ENCODE data around the gene DLG1. TPM values are rescaled to one million over a fixed set of nuclear protein-coding genes. Genes with fewer than 3 reads are reported as not detected.
"Not testable (repeated sequence)": the region's sequence is repeated elsewhere in the genome, so short reads cannot be mapped to it uniquely, and the experiment has no call there.

The DLG1 gene
- total RNA-seq, 1 experiment from 2014 or later = 90.2 TPM

- H3K4me3 ChIP-seq (ENCODE audit: low read depth in 2 of 2, low read length in 2 of 2) = no peak overlapping the region
- intact Hi-C loops (cut with micrococcal nuclease; ENCODE audit: unreplicated experiment) = no loop called here
- no peaks in the 10 kb centered on the region for H3K36me3 ChIP-seq (ENCODE audit: control insufficient read depth, insufficient read depth, low read length)
- no peak for ATAC-seq
- H3K27ac ChIP-seq (ENCODE audit: low read length) = no peak overlapping the region
- BruUV-seq (replicated peaks) = no TSS peak
- peaks cover 16% of the 10 kb centered on the region; the same call in 1 of the 2 replicates for H3K4me1 ChIP-seq (ENCODE audit: control insufficient read depth, insufficient read depth, low read length)
- no peak for DNase-seq (ENCODE audit: low read depth, low spot score)
- in situ Hi-C loops (cut with HindIII; ENCODE audit: low pct_unique_long_range_greater_than_20kb, low sequenced_read_pairs) = no loop called here
- no peak for TF ChIP-seq SIN3A (IDR thresholded peaks at IDR 0.05; ENCODE audit: borderline replicate concordance, insufficient read depth, low read depth, low read length)
- no peak for TF ChIP-seq REST (IDR thresholded peaks at IDR 0.05; ENCODE audit: insufficient read depth in 1 of 2, low read depth in 2 of 2, low read length in 1 of 2)
- TF ChIP-seq CTCF (IDR thresholded peaks at IDR 0.05) = no peak
- no peak for TF ChIP-seq POLR2AphosphoS5 (IDR thresholded peaks at IDR 0.05; ENCODE audit: low read depth, low read length)
- no peak for TF ChIP-seq TCF7L2 (IDR thresholded peaks at IDR 0.05; ENCODE audit: low read depth, low read length)
- H3K27me3 ChIP-seq (ENCODE audit: control insufficient read depth, insufficient read depth, low read length) = no peaks in the 10 kb centered on the region
- H3K9me3 ChIP-seq (ENCODE audit: control insufficient read depth, insufficient read depth, low read depth, low read length) = no peaks in the 10 kb centered on the region
- POLR2A ChIA-PET = no interaction called here
- CTCF ChIA-PET = no interaction called here
Measured at GRCh38 chr3:197212290-197212689, 86.1 kb downstream of the DLG1 start.

- ATAC-seq; H3K27ac ChIP-seq (ENCODE audit: low read length); in situ Hi-C loops (cut with HindIII; ENCODE audit: low pct_unique_long_range_greater_than_20kb, low sequenced_read_pairs); H3K4me3 ChIP-seq (ENCODE audit: low read depth in 2 of 2, low read length in 2 of 2); BruUV-seq (replicated peaks); H3K27me3 ChIP-seq (ENCODE audit: control insufficient read depth, insufficient read depth, low read length); CTCF ChIA-PET; H3K36me3 ChIP-seq (ENCODE audit: control insufficient read depth, insufficient read depth, low read length); intact Hi-C loops (cut with micrococcal nuclease; ENCODE audit: unreplicated experiment); H3K9me3 ChIP-seq (ENCODE audit: control insufficient read depth, insufficient read depth, low read depth, low read length); DNase-seq (ENCODE audit: low read depth, low spot score): not testable (repeated sequence)
- H3K4me1 ChIP-seq (ENCODE audit: control insufficient read depth, insufficient read depth, low read length) = peaks cover 12% of the 10 kb centered on the region; the same call in 1 of the 2 replicates
- POLR2A ChIA-PET = interaction anchor here (0.6 kb wide), 1 partner anchor 67 kb away, joined by 4 read pairs; no protein-coding TSS in a partner anchor
Measured at GRCh38 chr3:197211698-197212097, 86.7 kb downstream of the DLG1 start.

GRCh38 chr3:197209366-197210260 lies 88.8 kb downstream of the DLG1 start:
- no peak overlapping the region for H3K4me3 ChIP-seq (ENCODE audit: low read depth in 2 of 2, low read length in 2 of 2)
- H3K36me3 ChIP-seq (ENCODE audit: control insufficient read depth, insufficient read depth, low read length) = no peaks in the 10 kb centered on the region
- in situ Hi-C loops (cut with HindIII; ENCODE audit: low pct_unique_long_range_greater_than_20kb, low sequenced_read_pairs) = no loop called here
- H3K4me1 ChIP-seq (ENCODE audit: control insufficient read depth, insufficient read depth, low read length) = peaks cover 6% of the 10 kb centered on the region; the same call in 1 of the 2 replicates
- CTCF ChIA-PET = interaction anchor here (0.6 kb wide), 1 partner anchor 13 kb away, joined by 6 read pairs; no protein-coding TSS in a partner anchor
- POLR2A ChIA-PET = interaction anchor here (0.6 kb wide), 1 partner anchor 128 kb away, joined by 4 read pairs; no protein-coding TSS in a partner anchor
- H3K27ac ChIP-seq (ENCODE audit: low read length) = no peak overlapping the region
- no peaks in the 10 kb centered on the region for H3K9me3 ChIP-seq (ENCODE audit: control insufficient read depth, insufficient read depth, low read depth, low read length)
- TF ChIP-seq TCF7L2 (IDR thresholded peaks at IDR 0.05; ENCODE audit: low read depth, low read length) = peak; percentile 60; the same call in 1 of the 2 replicates
- no peak for TF ChIP-seq CTCF (IDR thresholded peaks at IDR 0.05)
- ATAC-seq = no peak
- intact Hi-C loops (cut with micrococcal nuclease; ENCODE audit: unreplicated experiment) = no loop called here
- BruUV-seq (replicated peaks) = no TSS peak
- H3K27me3 ChIP-seq (ENCODE audit: control insufficient read depth, insufficient read depth, low read length) = no peaks in the 10 kb centered on the region
- no peak for DNase-seq (ENCODE audit: low read depth, low spot score)
